ENCODE results near the gene TBX2.

- TF ChIP-seq CTCF (conservative IDR thresholded peaks at IDR 0.05; ENCODE audit: low read depth, low read length) = no peak
- no peak for TF ChIP-seq EZH2 (IDR thresholded peaks at IDR 0.05; ENCODE audit: borderline replicate concordance, low read depth, low read length, poor library complexity, severe bottlenecking)
These were observed 46.0 kb upstream of the TBX2 start for GRCh38 chr17:61353615-61354014.

All from A673 (cell line).